Measurements from ENCODE around the gene UNC79.

Gene UNC79

GRCh38 chr14:93752980-93753561, 322.3 kb downstream of the UNC79 start:
- ChIA-PET CTCF (no interaction called here), POLR2A (no interaction called here)
- Histone ChIP-seq H3K4me3 (ENCODE audit: low read depth, low read length) (no peak overlapping the region), H3K4me1 (ENCODE audit: control insufficient read depth, insufficient read depth, low read length) (no peaks in the 10 kb centered on the region), H3K9me3 (ENCODE audit: control insufficient read depth, insufficient read depth, low read depth, low read length) (no peaks in the 10 kb centered on the region), H3K27ac (ENCODE audit: extremely low read depth, low read depth, low read length) (no peak overlapping the region), H3K36me3 (ENCODE audit: control insufficient read depth in 2 of 2, insufficient read depth in 1 of 2, low read length in 2 of 2) (no peaks in the 10 kb centered on the region)
- TF ChIP-seq ZNF214 (tag by site-specific recombination; IDR thresholded peaks at IDR 0.05; ENCODE audit: borderline replicate concordance) = no peak
- no peak for TF ChIP-seq ZNF610 (tag by site-specific recombination; IDR thresholded peaks at IDR 0.05; ENCODE audit: borderline replicate concordance)
- no peak for TF ChIP-seq REST (tag by site-specific recombination; IDR thresholded peaks at IDR 0.05)
- no peak for TF ChIP-seq ZSCAN4 (tag by site-specific recombination; IDR thresholded peaks at IDR 0.05)
- TF ChIP-seq ZNF48 (tag by site-specific recombination; IDR thresholded peaks at IDR 0.05) = no peak
- TF ChIP-seq GLI4 (tag by site-specific recombination; IDR thresholded peaks at IDR 0.05) = no peak
- no peak for TF ChIP-seq OSR2 (tag by site-specific recombination; IDR thresholded peaks at IDR 0.05)
- TF ChIP-seq ATF2 (tag by site-specific recombination; IDR thresholded peaks at IDR 0.05; ENCODE audit: low read depth) = no peak
- TF ChIP-seq OVOL3 (tag by site-specific recombination; IDR thresholded peaks at IDR 0.05) = no peak
- TF ChIP-seq PBX3 (CRISPR knock-in tag; IDR thresholded peaks at IDR 0.05) = no peak
- TF ChIP-seq ZNF140 (tag by site-specific recombination; IDR thresholded peaks at IDR 0.05) = no peak
- TF ChIP-seq ZNF175 (tag by site-specific recombination; IDR thresholded peaks at IDR 0.05) = no peak
- TF ChIP-seq GFI1B (tag by site-specific recombination; IDR thresholded peaks at IDR 0.05) = no peak
- TF ChIP-seq MZF1 (tag by site-specific recombination; IDR thresholded peaks at IDR 0.05; ENCODE audit: borderline replicate concordance) = no peak
- TF ChIP-seq ZNF639 (tag by site-specific recombination; IDR thresholded peaks at IDR 0.05) = no peak

GRCh38 chr14:93753647-93754046, 322.9 kb downstream of the UNC79 start:
- CTCF ChIA-PET = no interaction called here
- H3K36me3 ChIP-seq (ENCODE audit: control insufficient read depth in 2 of 2, insufficient read depth in 1 of 2, low read length in 2 of 2) = no peaks in the 10 kb centered on the region
- no peaks in the 10 kb centered on the region for H3K9me3 ChIP-seq (ENCODE audit: control insufficient read depth, insufficient read depth, low read depth, low read length)
- no peaks in the 10 kb centered on the region for H3K4me1 ChIP-seq (ENCODE audit: control insufficient read depth, insufficient read depth, low read length)
- POLR2A ChIA-PET = no interaction called here
- no peak overlapping the region for H3K4me3 ChIP-seq (ENCODE audit: low read depth, low read length)
- no peak overlapping the region for H3K27ac ChIP-seq (ENCODE audit: extremely low read depth, low read depth, low read length)
- no peak for TF ChIP-seq ZNF248 (tag by site-specific recombination; IDR thresholded peaks at IDR 0.05)
- TF ChIP-seq KLF17 (tag by site-specific recombination; IDR thresholded peaks at IDR 0.05) = no peak
- no peak for TF ChIP-seq PBX3 (CRISPR knock-in tag; IDR thresholded peaks at IDR 0.05)
- no peak for TF ChIP-seq PRDM1 (tag by site-specific recombination; IDR thresholded peaks at IDR 0.05)
- no peak for TF ChIP-seq SETDB1 (IDR thresholded peaks at IDR 0.05; ENCODE audit: insufficient read length, low read length)
- TF ChIP-seq KLF8 (tag by site-specific recombination; IDR thresholded peaks at IDR 0.05) = no peak
- TF ChIP-seq TRIM28 (IDR thresholded peaks at IDR 0.05; ENCODE audit: borderline replicate concordance, low read length) = no peak
- no peak for TF ChIP-seq ZNF645 (tag by site-specific recombination; IDR thresholded peaks at IDR 0.05)
- no peak for TF ChIP-seq ZNF202 (tag by site-specific recombination; IDR thresholded peaks at IDR 0.05; ENCODE audit: borderline replicate concordance)

Data from HEK293 (cell line).